Measurements from ENCODE around the gene DLG4. TPM values are rescaled to one million over a fixed set of nuclear protein-coding genes. Genes with fewer than 3 reads are reported as not detected.

DLG4 gene
- total and polyA plus RNA-seq, 2 donors (not counting 3 experiments of a cell fraction or from before 2014, with no cell fraction given), result 14.9 to 34.6 TPM

DNA sequence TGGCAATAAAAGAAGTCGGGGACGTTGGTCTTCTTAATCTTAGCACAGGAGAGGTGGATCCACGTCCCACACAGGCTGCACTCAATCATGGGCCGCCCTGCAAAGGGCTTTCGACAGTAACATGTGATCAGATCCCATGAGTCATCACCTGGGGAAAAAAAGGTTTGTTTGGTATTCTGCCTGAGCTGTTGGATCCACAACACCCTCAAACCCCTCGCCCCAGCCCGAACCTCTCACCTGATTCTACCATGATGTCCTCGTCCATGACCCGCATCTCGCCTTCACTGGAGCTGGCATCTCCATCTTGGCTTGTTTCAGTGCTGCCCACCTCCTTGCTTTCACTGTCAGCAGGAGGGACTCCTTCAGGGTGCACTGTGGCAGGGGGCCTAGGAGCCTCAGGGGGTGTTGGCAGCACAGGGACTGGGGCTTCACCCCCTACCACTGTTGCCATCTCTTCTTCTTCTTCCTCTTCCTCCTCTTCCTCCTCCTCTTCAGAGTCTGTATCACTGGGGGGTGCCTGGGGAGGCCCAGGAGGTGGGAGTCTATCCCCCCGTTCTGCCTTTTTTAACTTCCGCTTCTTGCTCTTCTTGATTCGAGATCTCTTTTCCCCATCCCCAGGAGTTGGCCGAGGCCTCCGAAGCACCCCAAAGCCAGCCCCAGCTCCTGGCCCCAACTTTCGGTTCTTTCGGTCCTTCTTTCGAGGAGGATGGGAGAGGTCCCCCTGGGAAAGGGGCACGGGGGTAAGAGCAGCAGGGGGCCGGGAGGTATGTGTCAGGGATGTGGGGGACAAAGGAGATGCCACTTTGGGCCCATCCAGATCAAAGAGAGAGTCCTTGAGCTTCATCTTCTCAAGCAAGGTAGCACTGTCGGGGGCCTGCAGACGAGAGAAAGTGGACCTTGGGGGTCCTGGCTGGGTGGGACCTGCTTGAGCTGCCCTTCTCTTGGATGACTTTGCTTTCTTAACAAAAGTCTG is 16.3 kb upstream of the DLG4 start:
- Histone ChIP-seq H3K4me2 (ENCODE audit: insufficient read depth, low read length) (no peak overlapping the region), H3K9me3 (replicated peaks; ENCODE audit: control insufficient read depth, insufficient read depth, low read length) (no peaks in the 10 kb centered on the region), H3K4me1 (ENCODE audit: control insufficient read depth, extremely low read depth, insufficient read depth, low read length) (peaks cover 25% of the 10 kb centered on the region), H3K27me3 (ENCODE audit: control insufficient read depth in 2 of 2, insufficient read depth in 2 of 2, low read length in 2 of 2) (no peaks in the 10 kb centered on the region), H2AFZ (ENCODE audit: low read depth, low read length) (no peak overlapping the region), H3K9ac (replicated peaks; ENCODE audit: extremely low read depth, insufficient read depth, low read length) (no peak overlapping the region), H3K36me3 (ENCODE audit: control insufficient read depth in 2 of 2, extremely low read depth in 1 of 2, insufficient read depth in 2 of 2, low read length in 2 of 2) (peaks cover 15 to 24% of the 10 kb centered on the region in 2 experiments), H3K79me2 (ENCODE audit: control insufficient read depth, insufficient read depth, low read length) (peaks cover 70% of the 10 kb centered on the region), H3K4me3 (replicated peaks in 1 of 3; ENCODE audit: insufficient read depth in 1 of 3, low read depth in 1 of 3, low read length in 3 of 3) (no peak overlapping the region), H3K27ac (ENCODE audit: insufficient read depth, low read depth, low read length) (no peak overlapping the region), H4K20me1 (replicated peaks; ENCODE audit: control insufficient read depth, extremely low read depth, insufficient read depth, low read length) (peaks cover 4% of the 10 kb centered on the region), H3K9me1 (replicated peaks; ENCODE audit: control insufficient read depth, extremely low read depth, insufficient read depth, low read length) (no peaks in the 10 kb centered on the region)
- BruUV-seq (replicated peaks), result no TSS peak
- FAIRE-seq (no peak), DNase-seq (ENCODE audit: low read depth, low spot score) (no peak)
- TF ChIP-seq, protein P1, sequence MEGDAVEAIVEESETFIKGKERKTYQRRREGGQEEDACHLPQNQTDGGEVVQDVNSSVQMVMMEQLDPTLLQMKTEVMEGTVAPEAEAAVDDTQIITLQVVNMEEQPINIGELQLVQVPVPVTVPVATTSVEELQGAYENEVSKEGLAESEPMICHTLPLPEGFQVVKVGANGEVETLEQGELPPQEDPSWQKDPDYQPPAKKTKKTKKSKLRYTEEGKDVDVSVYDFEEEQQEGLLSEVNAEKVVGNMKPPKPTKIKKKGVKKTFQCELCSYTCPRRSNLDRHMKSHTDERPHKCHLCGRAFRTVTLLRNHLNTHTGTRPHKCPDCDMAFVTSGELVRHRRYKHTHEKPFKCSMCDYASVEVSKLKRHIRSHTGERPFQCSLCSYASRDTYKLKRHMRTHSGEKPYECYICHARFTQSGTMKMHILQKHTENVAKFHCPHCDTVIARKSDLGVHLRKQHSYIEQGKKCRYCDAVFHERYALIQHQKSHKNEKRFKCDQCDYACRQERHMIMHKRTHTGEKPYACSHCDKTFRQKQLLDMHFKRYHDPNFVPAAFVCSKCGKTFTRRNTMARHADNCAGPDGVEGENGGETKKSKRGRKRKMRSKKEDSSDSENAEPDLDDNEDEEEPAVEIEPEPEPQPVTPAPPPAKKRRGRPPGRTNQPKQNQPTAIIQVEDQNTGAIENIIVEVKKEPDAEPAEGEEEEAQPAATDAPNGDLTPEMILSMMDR (IDR thresholded peaks at IDR 0.05; ENCODE audit: extremely low read depth in 1 of 2, insufficient read depth in 1 of 2, low read depth in 1 of 2, low read length in 2 of 2), result no peak
- TF ChIP-seq JUN (IDR thresholded peaks at IDR 0.05; ENCODE audit: borderline replicate concordance, insufficient read depth, insufficient read length, low read depth), result peak; percentile 3
- no peak for TF ChIP-seq GATA2 (IDR thresholded peaks at IDR 0.05; ENCODE audit: insufficient read depth, insufficient read length, low read depth, low read length)
- peak; percentile 45 for TF ChIP-seq POLR2A (IDR thresholded peaks at IDR 0.05; ENCODE audit: low read depth, low read length)
- TF ChIP-seq EZH2 (IDR thresholded peaks at IDR 0.05; ENCODE audit: borderline replicate concordance, low read depth, low read length, severe bottlenecking), result no peak
- TF ChIP-seq FOS (IDR thresholded peaks at IDR 0.05; ENCODE audit: borderline replicate concordance, insufficient read depth, low read length), result peak; percentile 15
- TF ChIP-seq, protein P2, sequence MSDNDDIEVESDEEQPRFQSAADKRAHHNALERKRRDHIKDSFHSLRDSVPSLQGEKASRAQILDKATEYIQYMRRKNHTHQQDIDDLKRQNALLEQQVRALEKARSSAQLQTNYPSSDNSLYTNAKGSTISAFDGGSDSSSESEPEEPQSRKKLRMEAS (IDR thresholded peaks at IDR 0.05; ENCODE audit: insufficient read depth, insufficient read length), result no peak
- ChIA-PET POLR2A (no interaction called here), CTCF (interaction anchor here (0.7 to 3.4 kb wide), 5 partner anchors 15 to 61 kb away, joined by 3 to 34 read pairs (median 3); partner anchors contain the start of genes ACADVL, DLG4 and SLC2A4)
- dilution Hi-C loops (cut with MboI; ENCODE audit: extremely low pct_ligation_motif_present, low sequenced_read_pairs) (no loop called here), intact Hi-C loops (cut with micrococcal nuclease) (loop anchor here (5.0 kb wide), 1 partner anchor 621 kb away; the partner anchor contains the start of genes CYB5D1, NAA38 and TMEM88)

Data from endothelial cell of umbilical vein (primary cell).